B cell (primary cell): ENCODE measurements around the gene AUTS2. TPM values are rescaled to one million over a fixed set of nuclear protein-coding genes. Genes with fewer than 3 reads are reported as not detected.

Experiments
- ATAC-seq: fragments of 200-7000 bp; cut with Tn5 transposase; one replicate; pipeline ENCODE4 v1.10.0; 2021; ENCODE audit warnings: low read depth, mild to moderate bottlenecking, moderate number of reproducible peaks, moderate library complexity
- CTCF ChIA-PET: fragments of 350-600 bp; sonication (Branson Sonifier 250); formaldehyde crosslinking; loops from one replicate; lab custom pipeline; 2021; ENCODE audit warnings: antibody characterized with exemption, inconsistent platforms; lab: Charles Lee
- POLR2A ChIA-PET: fragments of 350-600 bp; sonication (Branson Sonifier 250); formaldehyde crosslinking; loops from one replicate; lab custom pipeline; 2021; ENCODE audit warnings: antibody characterized with exemption; lab: Charles Lee
- DNase-seq: peaks from one replicate; pipeline ENCODE4 v3.0.0; 2013
- H2AFZ ChIP-seq: 2 replicates; pipeline ENCODE4 v1.6.1; 2012; ENCODE audit warnings: mild to moderate bottlenecking, low read depth, low read length; ENCODE audit not compliant: insufficient read depth, poor library complexity, severe bottlenecking
- H3K27ac ChIP-seq, 2 donors: 1 replicate in 1 of 2; 2 replicates in 1 of 2; pipeline ENCODE4 v1.5.1; 2012 to 2013; ENCODE audit warnings: low read length in 2 of 2, mild to moderate bottlenecking in 2 of 2, moderate library complexity in 1 of 2
- H3K27me3 ChIP-seq, 4 experiments: fragments of 200-600 bp in 1 of 4; sonication (generic) in 1 of 4; replicated peaks in 1 of 4; 1 replicate in 2 of 4; 2 replicates in 2 of 4; pipeline versions ENCODE4 v1.6.1 to v1.7.0; 2013 to 2016; ENCODE audit warnings: low read length in 3 of 4, mild to moderate bottlenecking in 2 of 4, mixed read lengths in 1 of 4, moderate library complexity in 1 of 4; ENCODE audit not compliant: insufficient read depth in 4 of 4, control insufficient read depth in 3 of 4; ENCODE audit errors: control extremely low read depth in 1 of 4
- H3K36me3 ChIP-seq, 2 experiments: replicated peaks in 1 of 2; 1 replicate in 1 of 2; 2 replicates in 1 of 2; pipeline versions ENCODE4 v1.6.1 to v1.7.1; 2013; ENCODE audit warnings: low read length in 1 of 2; ENCODE audit not compliant: insufficient read depth in 2 of 2, control insufficient read depth in 1 of 2; ENCODE audit errors: control extremely low read depth in 1 of 2, extremely low read depth in 1 of 2
- H3K4me1 ChIP-seq, 2 donors: fragments of 200-600 bp in 1 of 2; sonication (generic) in 1 of 2; 1 replicate in 1 of 2; 2 replicates in 1 of 2; pipeline versions ENCODE4 v1.5.1 to v1.6.1; 2013 to 2017; ENCODE audit warnings: low read length in 2 of 2; ENCODE audit not compliant: control insufficient read depth in 2 of 2, insufficient read depth in 2 of 2
- H3K4me2 ChIP-seq: replicated peaks from 2 replicates; pipeline ENCODE3; 2012; ENCODE audit warnings: mild to moderate bottlenecking, low read depth, low read length; ENCODE audit not compliant: poor library complexity, severe bottlenecking
- H3K4me3 ChIP-seq, 5 experiments: fragments of 200-600 bp in 1 of 5; sonication (generic) in 1 of 5; 1 replicate in 3 of 5; 2 replicates in 2 of 5; pipeline versions ENCODE4 v1.5.1 to v1.7.0; 2011 to 2016; ENCODE audit warnings: low read length in 4 of 5, mild to moderate bottlenecking in 4 of 5, low read depth in 2 of 5, control low read depth in 1 of 5, moderate library complexity in 1 of 5; ENCODE audit not compliant: insufficient read depth in 1 of 5; ENCODE audit errors: control extremely low read depth in 1 of 5, extremely low read depth in 1 of 5
- H3K79me2 ChIP-seq: fragments of 200-600 bp; sonication (generic); one replicate; pipeline ENCODE4 v1.6.0; 2016; ENCODE audit warnings: low read length; ENCODE audit not compliant: control insufficient read depth, insufficient read depth
- H3K9ac ChIP-seq: fragments of 200-600 bp; sonication (generic); 2 replicates; pipeline ENCODE4 v1.6.1; 2017; ENCODE audit warnings: mild to moderate bottlenecking, low read length, moderate library complexity
- H3K9me3 ChIP-seq, 3 donors: one replicate each; pipeline versions ENCODE4 v1.6.1 to v1.7.1; 2013; ENCODE audit warnings: low read length in 2 of 3; ENCODE audit not compliant: control insufficient read depth in 2 of 3, insufficient read depth in 1 of 3; ENCODE audit errors: control extremely low read depth in 1 of 3
- H4K20me1 ChIP-seq: 2 replicates; pipeline ENCODE4 v1.6.0; 2012; ENCODE audit warnings: mild to moderate bottlenecking, low read length; ENCODE audit not compliant: insufficient read depth, control insufficient read depth, poor library complexity, severe bottlenecking
- H3K27ac Mint-ChIP-seq: one replicate; pipeline ENCODE4 v1.8.0; 2021; ENCODE audit warnings: mixed read lengths
- H3K27me3 Mint-ChIP-seq: one replicate; pipeline ENCODE4 v1.8.0; 2021; ENCODE audit warnings: mixed read lengths
- H3K4me1 Mint-ChIP-seq: one replicate; pipeline ENCODE4 v1.8.0; 2021; ENCODE audit warnings: mixed read lengths
- H3K4me3 Mint-ChIP-seq: one replicate; pipeline ENCODE4 v1.8.0; 2021; ENCODE audit warnings: mixed read lengths
- H3K9me3 Mint-ChIP-seq: one replicate; pipeline ENCODE4 v1.8.0; 2022; ENCODE audit warnings: mixed read lengths; ENCODE audit not compliant: insufficient read depth
- CTCF ChIP-seq: fragments of 200-600 bp; IDR thresholded peaks from one replicate; pipeline ENCODE4 v1.8.0; 2022; ENCODE audit warnings: antibody characterized with exemption, mild to moderate bottlenecking
- EZH2 ChIP-seq: IDR thresholded peaks from 2 replicates; pipeline ENCODE4 v1.6.1; 2012; ENCODE audit warnings: borderline replicate concordance, low read depth, mild to moderate bottlenecking, moderate library complexity, low read length; ENCODE audit not compliant: insufficient read depth, poor library complexity, severe bottlenecking
- WGBS: methylation state at CpG from one replicate; pipeline ENCODE4 v1.1.5; 2013; ENCODE audit warnings: missing lambda C conversion rate; ENCODE audit not compliant: insufficient coverage; 5-methylcytosine and 5-hydroxymethylcytosine counted together
- intact Hi-C: fragments of 100-400 bp; cut with micrococcal nuclease; formaldehyde crosslinking; loops from one replicate; pipeline ENCODE4 v1.10.0; 2022
- polyA plus RNA-seq: library from polyadenylated mRNA; depleted of rRNA; stranded (reverse); fragments of >200 nt; gene quantifications from 2 replicates; pipeline ENCODE4 v1.2.3, GENCODE V29; 2012
- total RNA-seq, 2 donors: library from RNA; stranded (reverse); fragments of 120-200 nt in 1 of 2; gene quantifications; 1 replicate in 1 of 2; 2 replicates in 1 of 2; pipeline versions ENCODE4 v1.2.3 to v1.2.4, GENCODE V29; 2013 to 2022

The AUTS2 gene
- total and polyA plus RNA-seq, 2 donors (not counting 1 experiment from before 2014, with no cell fraction given), result 22.3 to 35.0 TPM

- H3K27me3 ChIP-seq, result no peaks in the 10 kb centered on the region
- H3K9ac ChIP-seq, result no peak overlapping the region
- CTCF ChIA-PET, result no interaction called here
- no peaks in the 10 kb centered on the region for H3K27me3 Mint-ChIP-seq
- no peak overlapping the region for H3K4me3 Mint-ChIP-seq
- H2AFZ ChIP-seq, result no peak overlapping the region
- H3K79me2 ChIP-seq, result no peaks in the 10 kb centered on the region
- H3K27ac Mint-ChIP-seq, result no peak overlapping the region
- no peak for DNase-seq
- no peak overlapping the region for H3K27ac ChIP-seq
- peaks cover 8 to 32% of the 10 kb centered on the region in 2 experiments for H3K36me3 ChIP-seq
- WGBS, result 98% methylated on average over 3 of the region's 5 CpGs
- no peaks in the 10 kb centered on the region for H3K4me1 Mint-ChIP-seq
- H4K20me1 ChIP-seq, result no peaks in the 10 kb centered on the region
- H3K4me1 ChIP-seq, result no peaks in the 10 kb centered on the region
- H3K4me2 ChIP-seq, result no peak overlapping the region
- intact Hi-C loops, result no loop called here
- no peak overlapping the region for H3K4me3 ChIP-seq
- POLR2A ChIA-PET, result no interaction called here
- TF ChIP-seq CTCF (no peak), EZH2 (no peak)
- no peak for ATAC-seq
- peaks cover 0 to 8% (median 0%) of the 10 kb centered on the region in 3 donors for H3K9me3 ChIP-seq
- H3K9me3 Mint-ChIP-seq, result no peaks in the 10 kb centered on the region
Measured at GRCh38 chr7:70785427-70785826, 1187.2 kb downstream of the AUTS2 start.

- DNase-seq, result no peak
- WGBS, result 96% methylated on average over 6 of the region's 6 CpGs
- H3K4me1 ChIP-seq, result no peaks in the 10 kb centered on the region
- H3K4me2 ChIP-seq, result no peak overlapping the region
- no peaks in the 10 kb centered on the region for H3K27me3 ChIP-seq
- no peak for ATAC-seq
- ChIA-PET CTCF (no interaction called here), POLR2A (no interaction called here)
- Mint-ChIP-seq H3K9me3 (no peaks in the 10 kb centered on the region), H3K27ac (no peak overlapping the region), H3K27me3 (no peaks in the 10 kb centered on the region), H3K4me3 (no peak overlapping the region), H3K4me1 (no peaks in the 10 kb centered on the region)
- no peak overlapping the region for H3K9ac ChIP-seq
- H3K4me3 ChIP-seq, result no peak overlapping the region
- H3K36me3 ChIP-seq, result peaks cover 8 to 32% of the 10 kb centered on the region in 2 experiments
- TF ChIP-seq EZH2, result no peak
- no peak for TF ChIP-seq CTCF
- no peak overlapping the region for H2AFZ ChIP-seq
- H3K79me2 ChIP-seq, result no peaks in the 10 kb centered on the region
- intact Hi-C loops, result no loop called here
- no peak overlapping the region for H3K27ac ChIP-seq
- no peaks in the 10 kb centered on the region for H4K20me1 ChIP-seq
- peaks cover 0 to 8% (median 0%) of the 10 kb centered on the region in 3 donors for H3K9me3 ChIP-seq
Measured at GRCh38 chr7:70786076-70786475, 1187.8 kb downstream of the AUTS2 start.
